MM.1S (cell line): ENCODE results near the gene RWDD2A.

Experiments used
- EZH2 ChIP-seq: fragments of 300-600 bp; sonication (generic); optimal IDR thresholded peaks from 2 replicates; pipeline ENCODE3; 2017; ENCODE audit warnings: low read depth, mild to moderate bottlenecking, antibody characterized with exemption, low read length, mixed read lengths
- EZH2phosphoT487 ChIP-seq: fragments of 300-600 bp; sonication (generic); IDR thresholded peaks from 2 replicates; pipeline ENCODE4 v1.6.1; 2018; ENCODE audit warnings: antibody characterized with exemption, low read length
- TF ChIP-seq, protein P1 (sequence below): fragments of 300-600 bp; sonication (generic); IDR thresholded peaks from 2 replicates; pipeline ENCODE4 v1.5.1; 2016; ENCODE audit warnings: antibody characterized with exemption, low read length, mixed read lengths

DNA sequence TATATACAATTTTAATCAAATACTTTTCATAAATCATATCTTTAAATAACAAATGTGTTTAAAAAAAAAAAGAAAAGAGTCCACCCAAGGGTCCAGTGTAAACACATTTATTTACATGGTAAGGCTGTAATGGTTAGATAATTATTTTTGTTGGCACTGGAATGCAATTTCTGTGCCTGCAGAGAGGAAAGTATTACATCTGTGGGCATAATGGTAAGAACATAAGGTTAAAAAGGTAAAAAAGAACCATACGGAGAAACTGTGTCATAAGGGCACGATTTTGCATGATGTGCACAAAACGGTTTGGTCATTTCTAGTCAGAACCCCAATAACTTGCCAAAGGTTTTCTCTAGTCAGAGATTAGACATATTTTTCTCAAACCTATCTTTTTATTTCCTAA, 54.3 kb downstream of the RWDD2A start:
- TF ChIP-seq, protein P1, sequence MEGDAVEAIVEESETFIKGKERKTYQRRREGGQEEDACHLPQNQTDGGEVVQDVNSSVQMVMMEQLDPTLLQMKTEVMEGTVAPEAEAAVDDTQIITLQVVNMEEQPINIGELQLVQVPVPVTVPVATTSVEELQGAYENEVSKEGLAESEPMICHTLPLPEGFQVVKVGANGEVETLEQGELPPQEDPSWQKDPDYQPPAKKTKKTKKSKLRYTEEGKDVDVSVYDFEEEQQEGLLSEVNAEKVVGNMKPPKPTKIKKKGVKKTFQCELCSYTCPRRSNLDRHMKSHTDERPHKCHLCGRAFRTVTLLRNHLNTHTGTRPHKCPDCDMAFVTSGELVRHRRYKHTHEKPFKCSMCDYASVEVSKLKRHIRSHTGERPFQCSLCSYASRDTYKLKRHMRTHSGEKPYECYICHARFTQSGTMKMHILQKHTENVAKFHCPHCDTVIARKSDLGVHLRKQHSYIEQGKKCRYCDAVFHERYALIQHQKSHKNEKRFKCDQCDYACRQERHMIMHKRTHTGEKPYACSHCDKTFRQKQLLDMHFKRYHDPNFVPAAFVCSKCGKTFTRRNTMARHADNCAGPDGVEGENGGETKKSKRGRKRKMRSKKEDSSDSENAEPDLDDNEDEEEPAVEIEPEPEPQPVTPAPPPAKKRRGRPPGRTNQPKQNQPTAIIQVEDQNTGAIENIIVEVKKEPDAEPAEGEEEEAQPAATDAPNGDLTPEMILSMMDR: no peak
- TF ChIP-seq EZH2 (no peak), EZH2phosphoT487 (no peak)
